Activated CD8-positive, alpha-beta T cell treated with anti-CD3 and anti-CD28 coated beads, Interleukin-2, amount 10 ng/mL, durations not matched to agents 7 days and 5 days (primary cell): ENCODE data around the gene LGALS12. TPM values are rescaled to one million over a fixed set of nuclear protein-coding genes. Genes with fewer than 3 reads are reported as not detected.
"Not testable (repeated sequence)": the region's sequence is repeated elsewhere in the genome, so short reads cannot be mapped to it uniquely, and the experiment has no call there.

Experiments
- ATAC-seq: fragments of 150-1000 bp; cut with Tn5 transposase; one replicate; pipeline ENCODE4 v1.10.0; 2021; ENCODE audit warnings: moderate library complexity
- CTCF ChIA-PET: fragments of 350-600 bp; sonication (Branson Sonifier 250); formaldehyde crosslinking; loops from one replicate; lab custom pipeline; 2021; ENCODE audit warnings: antibody characterized with exemption; lab: Charles Lee
- POLR2A ChIA-PET: fragments of 350-600 bp; sonication (Branson Sonifier 250); formaldehyde crosslinking; loops from one replicate; lab custom pipeline; 2021; ENCODE audit warnings: antibody characterized with exemption; lab: Charles Lee
- DNase-seq: peaks from one replicate; pipeline ENCODE4 v3.0.0-alpha.2; 2020
- H3K27ac Mint-ChIP-seq: one replicate; pipeline ENCODE4 v1.8.0; 2021; ENCODE audit warnings: mild to moderate bottlenecking, mixed read lengths
- H3K27me3 Mint-ChIP-seq: one replicate; pipeline ENCODE4 v1.8.0; 2021; ENCODE audit warnings: low read depth, mixed read lengths
- H3K36me3 Mint-ChIP-seq: one replicate; pipeline ENCODE4 v1.8.0; 2021; ENCODE audit warnings: low read depth, mixed read lengths
- H3K4me1 Mint-ChIP-seq: one replicate; pipeline ENCODE4 v1.8.0; 2021; ENCODE audit warnings: low read depth, mixed read lengths
- H3K4me3 Mint-ChIP-seq: one replicate; pipeline ENCODE4 v1.8.0; 2021; ENCODE audit warnings: mild to moderate bottlenecking, mixed read lengths
- H3K9me3 Mint-ChIP-seq: one replicate; pipeline ENCODE4 v1.8.0; 2022; ENCODE audit warnings: mixed read lengths; ENCODE audit not compliant: insufficient read depth
- total RNA-seq, 2 experiments: library from RNA; stranded (reverse); gene quantifications; one replicate each; pipeline ENCODE4 v1.2.3, GENCODE V29; 2021

Gene LGALS12
- total RNA-seq, 2 experiments from 2014 or later: not detected

DNA sequence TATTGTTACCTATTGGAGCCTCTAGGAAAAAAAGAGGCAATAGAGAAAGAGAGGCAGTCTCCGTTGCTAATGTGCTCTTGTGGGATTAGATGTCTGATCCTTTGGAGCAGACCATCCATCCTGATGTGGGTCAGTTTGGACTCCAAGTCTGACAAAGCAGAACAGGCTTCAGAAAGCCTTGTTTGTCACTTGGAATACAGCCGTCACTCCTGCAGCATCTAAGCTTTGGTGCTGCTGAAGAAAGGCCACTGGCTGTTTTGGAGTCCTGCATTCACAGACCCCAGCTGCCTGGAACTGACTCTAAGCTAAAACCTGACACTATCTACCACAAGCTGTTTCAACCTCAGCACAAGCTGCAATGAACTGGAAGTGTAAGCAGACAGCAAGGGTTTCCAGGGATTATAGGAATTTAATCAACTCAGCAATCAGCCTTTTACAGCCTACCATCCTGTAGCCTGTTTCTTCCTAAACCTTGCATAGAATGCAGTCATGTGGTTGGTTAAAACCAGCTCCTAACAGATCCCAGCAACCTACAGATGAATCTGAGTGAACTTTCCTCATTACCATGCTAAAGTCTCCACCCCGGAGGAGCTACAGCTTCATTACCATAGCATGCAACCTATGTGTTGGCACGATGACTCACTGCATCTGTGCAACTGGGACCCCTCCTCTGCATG, 27.1 kb downstream of the LGALS12 start:
- Mint-ChIP-seq H3K4me1 (peaks cover 79% of the 10 kb centered on the region), H3K36me3 (no peaks in the 10 kb centered on the region), H3K9me3 (no peaks in the 10 kb centered on the region), H3K27ac (no peak overlapping the region), H3K4me3 (no peak overlapping the region), H3K27me3 (no peaks in the 10 kb centered on the region)
- CTCF ChIA-PET: interaction anchor here (0.9 to 2.8 kb wide), 5 partner anchors 16 to 103 kb away, joined by 3 to 12 read pairs (median 3); no protein-coding TSS in a partner anchor
- no peak for ATAC-seq
- no peak for DNase-seq
- POLR2A ChIA-PET: no interaction called here

DNA sequence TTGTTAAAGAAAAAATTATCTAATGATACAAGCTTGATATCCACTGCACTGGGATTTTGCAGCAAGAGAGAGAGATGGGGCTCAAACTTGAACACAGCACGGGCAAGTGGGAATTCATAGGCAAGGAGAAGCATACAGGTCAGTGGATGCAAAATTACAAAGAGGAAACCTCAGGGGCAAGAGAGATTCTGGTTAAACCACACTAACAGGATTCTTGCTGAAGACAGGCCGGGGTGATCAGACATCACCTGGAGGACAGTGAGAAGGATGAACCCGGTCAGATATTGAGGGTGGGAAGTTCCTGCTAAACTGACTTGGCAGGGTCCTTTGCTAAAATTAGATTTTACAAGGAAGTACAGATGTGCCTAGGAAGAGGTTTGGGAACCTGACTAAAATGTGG, 28.2 kb downstream of the LGALS12 start:
- no peak for DNase-seq
- ChIA-PET CTCF (interaction anchor here (0.9 to 2.8 kb wide), 3 partner anchors 17 to 102 kb away, joined by 3 to 12 read pairs (median 4); no protein-coding TSS in a partner anchor), POLR2A (interaction anchor here (1.1 kb wide), 1 partner anchor 17 kb away, joined by 5 read pairs; no protein-coding TSS in a partner anchor)
- ATAC-seq: no peak
- Mint-ChIP-seq H3K4me1 (peaks cover 82% of the 10 kb centered on the region), H3K9me3 (no peaks in the 10 kb centered on the region), H3K27ac (peak overlapping the region; percentile 47), H3K36me3 (peaks cover 3% of the 10 kb centered on the region), H3K4me3 (no peak overlapping the region), H3K27me3 (no peaks in the 10 kb centered on the region)

DNA sequence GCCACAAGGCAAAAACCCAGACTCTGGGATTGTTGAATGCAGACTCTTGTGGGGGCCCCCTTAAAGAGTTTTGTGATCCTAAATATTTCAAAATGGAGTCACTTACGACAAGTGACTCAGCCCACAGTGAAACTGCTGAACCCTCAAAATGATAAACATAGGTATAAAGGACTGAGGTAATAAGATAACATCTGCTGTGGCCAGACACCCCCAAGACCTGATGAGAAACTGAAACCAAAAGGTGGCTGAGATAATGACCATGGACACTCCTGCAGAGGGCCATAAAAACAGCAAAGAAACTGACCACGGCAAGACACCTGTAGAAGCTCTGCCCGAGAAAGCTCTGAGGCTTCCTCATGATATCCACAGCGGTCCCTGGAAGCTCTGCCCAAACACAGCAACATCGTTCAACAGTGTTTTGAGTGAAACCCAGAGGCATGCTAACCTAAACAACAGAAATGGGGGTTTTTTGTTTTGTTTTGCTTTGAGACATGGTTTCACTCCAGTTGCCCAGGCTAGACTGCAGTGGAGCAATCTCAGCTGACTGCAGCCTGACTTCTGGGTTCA, 29.1 kb downstream of the LGALS12 start:
- Mint-ChIP-seq H3K36me3 (peaks cover 3% of the 10 kb centered on the region), H3K27ac (peak overlapping the region; percentile 92), H3K4me1 (peaks cover 74% of the 10 kb centered on the region), H3K9me3 (no peaks in the 10 kb centered on the region), H3K4me3 (peak overlapping the region; percentile 42), H3K27me3 (no peaks in the 10 kb centered on the region)
- DNase-seq (peak; percentile 44), ATAC-seq (peak; percentile 12)
- CTCF ChIA-PET: interaction anchor here (0.6 to 4.3 kb wide), 4 partner anchors 16 to 101 kb away, joined by 3 to 30 read pairs (median 12); no protein-coding TSS in a partner anchor
- POLR2A ChIA-PET: interaction anchor here (3.5 to 6.2 kb wide), 2 partner anchors 17 to 30 kb away, joined by 27 to 106 read pairs; partner anchors contain the start of gene PLAAT2

DNA sequence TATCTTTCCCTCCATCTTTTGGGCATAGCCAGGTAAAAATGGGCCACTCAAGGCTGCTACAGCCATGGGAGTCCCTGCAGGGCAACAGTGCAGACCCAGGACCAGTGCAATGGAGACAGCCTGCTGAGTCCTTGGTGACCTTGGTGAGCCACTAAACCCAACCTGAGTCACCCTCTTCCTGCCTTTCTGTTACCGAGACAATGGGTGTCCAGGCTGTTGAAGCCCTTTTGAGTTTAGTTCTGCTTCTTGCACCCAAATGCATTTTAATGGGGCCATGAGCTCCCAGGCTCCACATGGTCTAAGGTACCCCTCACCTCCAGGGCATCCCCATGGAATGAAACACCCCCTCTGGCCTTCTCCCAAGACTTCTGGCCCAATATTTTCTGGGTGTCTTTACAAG, 29.9 kb downstream of the LGALS12 start:
- H3K9me3 Mint-ChIP-seq: no peaks in the 10 kb centered on the region
- CTCF ChIA-PET: interaction anchor here (0.8 to 4.3 kb wide), 6 partner anchors 16 to 202 kb away, joined by 3 to 30 read pairs (median 8); no protein-coding TSS in a partner anchor
- H3K27me3 Mint-ChIP-seq: no peaks in the 10 kb centered on the region
- POLR2A ChIA-PET: interaction anchor here (1.4 to 6.2 kb wide), 5 partner anchors 10 to 695 kb away, joined by 6 to 106 read pairs (median 16); partner anchors contain the start of gene PLAAT2
- H3K36me3 Mint-ChIP-seq: peaks cover 8% of the 10 kb centered on the region
- H3K4me1 Mint-ChIP-seq: peaks cover 76% of the 10 kb centered on the region
- H3K27ac Mint-ChIP-seq: peak overlapping the region; percentile 92
- DNase-seq (peak; percentile 67), ATAC-seq (peak; percentile 41)
- H3K4me3 Mint-ChIP-seq: peak overlapping the region; percentile 84

DNA sequence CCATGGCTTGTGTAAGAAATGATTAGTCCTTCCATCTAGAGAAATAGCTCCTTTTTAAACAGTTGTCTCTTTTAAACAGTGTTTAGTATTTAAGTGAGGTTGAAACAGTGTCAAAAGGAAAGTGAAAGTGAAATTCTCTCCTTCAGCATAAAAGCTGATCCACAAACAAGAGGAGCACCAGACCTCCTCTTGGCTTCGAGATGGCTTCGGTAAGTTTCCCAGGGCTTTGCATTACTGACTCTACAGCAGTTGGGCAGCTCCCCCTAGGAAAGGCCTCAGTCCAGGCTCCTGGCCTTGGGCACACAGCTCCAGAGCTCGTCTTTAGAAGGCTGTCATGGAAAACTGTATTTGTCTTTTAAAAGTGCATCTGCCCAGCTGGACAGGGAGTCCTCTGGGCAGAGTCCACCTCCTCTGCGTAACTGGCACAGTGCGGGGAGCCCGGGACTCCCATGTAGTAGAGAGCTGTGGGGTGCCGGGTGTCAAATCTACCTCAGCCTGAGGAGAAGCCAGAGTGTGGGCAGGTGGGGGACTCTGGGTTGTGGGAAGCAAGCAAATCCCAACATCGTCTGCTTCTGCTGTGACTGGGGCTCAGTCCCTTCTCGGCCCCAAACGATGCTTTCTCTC, 30.9 kb downstream of the LGALS12 start, which contains the start of gene PLAAT4:
Gene PLAAT4 (plus strand): TSS at position 140 of the 624 bp plus-strand sequence. CDS start 61 bp downstream, at position 201.
- ChIA-PET CTCF (interaction anchor here (0.5 to 4.3 kb wide), 17 partner anchors 8 to 447 kb away, joined by 3 to 32 read pairs (median 4); partner anchors contain the start of gene PLAAT2), POLR2A (interaction anchor here (0.5 to 6.2 kb wide), 10 partner anchors 9 to 696 kb away, joined by 3 to 106 read pairs (median 6); partner anchors contain the start of genes LGALS12 and PLAAT2)
- peak; percentile 71 for ATAC-seq

DNA sequence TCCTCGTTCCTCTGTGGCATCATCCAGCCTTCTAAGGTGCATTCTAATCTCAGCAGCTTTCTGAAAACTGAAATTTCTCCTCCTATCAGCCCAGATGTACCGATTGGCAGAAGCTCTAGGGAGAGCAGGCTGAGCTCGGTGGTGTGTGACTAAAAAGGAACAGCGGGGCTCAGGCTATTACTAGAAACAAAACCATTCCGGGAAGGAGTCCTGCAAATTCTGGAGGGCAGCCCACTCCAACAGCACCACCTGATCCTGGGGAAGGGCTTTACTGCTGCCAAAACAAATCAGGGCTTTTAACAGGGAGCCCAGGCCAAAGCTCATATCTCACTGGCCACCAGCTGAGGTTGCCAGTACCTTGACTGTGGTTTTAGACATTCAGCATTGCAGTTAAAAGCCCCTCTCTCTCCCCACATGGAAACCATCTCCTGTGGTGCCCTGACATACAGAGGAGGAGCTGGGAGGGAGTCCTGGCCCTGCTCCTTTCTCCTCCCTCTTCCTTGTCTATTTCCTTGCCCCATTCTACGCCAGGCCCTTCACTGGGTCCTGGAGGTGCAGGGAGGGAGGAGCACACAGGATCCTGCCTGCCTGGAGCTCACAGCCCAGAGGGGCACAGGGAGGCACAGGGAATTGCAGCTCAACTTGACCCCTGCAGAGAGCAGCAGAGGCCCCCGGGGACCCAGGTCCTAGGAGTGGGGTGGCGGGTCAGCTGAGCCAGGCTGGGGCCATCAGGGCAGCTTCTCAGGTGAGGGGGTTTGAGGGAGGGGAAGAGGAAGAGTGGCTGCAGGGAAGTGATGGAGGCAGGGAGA, 31.6 kb downstream of the LGALS12 start:
- Mint-ChIP-seq H3K27ac (peak overlapping the region; percentile 92), H3K36me3 (peaks cover 11% of the 10 kb centered on the region), H3K9me3 (no peaks in the 10 kb centered on the region), H3K4me1 (peaks cover 64% of the 10 kb centered on the region), H3K27me3 (no peaks in the 10 kb centered on the region), H3K4me3 (peak overlapping the region; percentile 84)
- DNase-seq (no peak), ATAC-seq (peak; percentile 28)
- ChIA-PET POLR2A (interaction anchor here (0.9 to 6.2 kb wide), 8 partner anchors 9 to 697 kb away, joined by 3 to 106 read pairs (median 6); partner anchors contain the start of gene PLAAT2), CTCF (interaction anchor here (0.8 to 4.3 kb wide), 11 partner anchors 8 to 99 kb away, joined by 3 to 32 read pairs (median 4); partner anchors contain the start of gene PLAAT2)

More for the DNA sequence above, 30.9 kb downstream of the LGALS12 start, which contains the start of gene PLAAT4:
- peak within 1 kb of the TSS; percentile 92 for H3K27ac Mint-ChIP-seq
- peak; percentile 48 for DNase-seq
- no peaks in the 10 kb centered on the region for H3K27me3 Mint-ChIP-seq
- H3K9me3 Mint-ChIP-seq: no peaks in the 10 kb centered on the region
- H3K4me1 Mint-ChIP-seq: peaks cover 70% of the 10 kb centered on the region
- peak within 1 kb of the TSS; percentile 84 for H3K4me3 Mint-ChIP-seq
- peaks cover 11% of the 10 kb centered on the region for H3K36me3 Mint-ChIP-seq

DNA sequence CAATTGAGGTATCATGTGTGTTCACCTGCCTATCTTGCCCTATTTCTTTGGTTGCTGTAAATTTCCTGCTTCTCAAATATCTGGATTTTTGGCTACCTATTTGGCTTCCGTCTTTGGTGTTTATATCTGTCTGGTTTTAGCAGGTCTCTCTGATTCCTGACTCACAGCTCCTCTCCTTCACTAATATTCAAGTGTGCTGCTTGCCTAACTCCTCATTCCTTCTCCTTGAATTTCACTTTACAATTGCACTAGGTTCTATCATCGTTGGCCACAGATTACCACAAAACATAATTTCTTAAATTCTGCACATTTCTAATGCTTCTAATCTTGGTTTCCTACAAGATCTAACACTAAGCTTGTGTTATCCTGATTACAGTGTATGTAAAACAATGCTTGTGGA, 36.6 kb downstream of the LGALS12 start:
- H3K27ac Mint-ChIP-seq, ATAC-seq, H3K9me3 Mint-ChIP-seq, POLR2A ChIA-PET, H3K27me3 Mint-ChIP-seq, DNase-seq, H3K4me3 Mint-ChIP-seq: not testable (repeated sequence)
- Mint-ChIP-seq H3K36me3 (peaks cover 44% of the 10 kb centered on the region), H3K4me1 (peaks cover 18% of the 10 kb centered on the region)
- CTCF ChIA-PET: interaction anchor here (1.2 kb wide), 1 partner anchor 9 kb away, joined by 3 read pairs; no protein-coding TSS in a partner anchor

DNA sequence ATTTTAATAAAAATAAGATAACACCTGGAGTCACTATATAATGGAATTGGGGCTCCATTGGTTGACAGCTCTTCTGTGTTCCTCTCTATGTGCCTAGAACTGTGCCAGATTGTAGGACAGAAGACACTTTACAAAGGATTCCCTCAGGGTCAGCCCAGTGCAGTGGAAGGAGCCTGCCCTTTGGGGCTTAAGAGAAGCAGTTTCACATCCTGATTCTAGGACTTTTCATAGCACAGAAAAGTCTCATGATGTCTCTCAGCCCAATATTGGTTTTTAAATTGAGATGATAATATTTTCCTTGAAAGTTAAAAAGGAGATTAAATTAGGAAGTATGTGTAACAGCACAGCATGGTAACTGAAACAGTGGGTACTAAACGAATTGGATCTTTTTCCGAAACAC, 37.8 kb downstream of the LGALS12 start:
- Mint-ChIP-seq H3K27me3 (no peaks in the 10 kb centered on the region), H3K4me3 (no peak overlapping the region), H3K36me3 (peaks cover 48% of the 10 kb centered on the region), H3K4me1 (peaks cover 7% of the 10 kb centered on the region), H3K27ac (no peak overlapping the region), H3K9me3 (no peaks in the 10 kb centered on the region)
- ATAC-seq (no peak), DNase-seq (no peak)
- POLR2A ChIA-PET: no interaction called here
- CTCF ChIA-PET: interaction anchor here (0.9 to 1.0 kb wide), 2 partner anchors 66 to 638 kb away, joined by 3 read pairs; no protein-coding TSS in a partner anchor

DNA sequence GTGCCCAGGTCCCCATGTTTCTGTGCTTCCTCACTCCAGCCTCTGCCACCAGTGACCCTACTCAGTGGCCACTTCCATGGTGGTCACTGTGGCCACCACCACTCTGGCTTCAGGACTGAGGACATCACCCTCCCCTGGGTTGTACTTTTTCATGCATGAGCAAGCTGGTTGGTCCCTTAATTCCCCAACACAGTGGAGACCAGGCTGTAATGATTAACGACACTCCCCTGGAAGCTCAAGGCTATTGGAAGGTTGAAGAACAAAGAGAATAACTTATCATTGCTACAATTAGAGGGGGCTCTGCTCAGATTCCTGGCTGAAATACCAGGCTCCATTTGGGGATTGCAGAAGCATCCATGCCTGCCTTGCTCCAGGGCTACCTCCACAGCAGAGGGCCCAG, 41.2 kb downstream of the LGALS12 start:
- ChIA-PET CTCF (no interaction called here), POLR2A (interaction anchor here (0.7 to 3.4 kb wide), 2 partner anchors 10 to 39 kb away, joined by 3 to 16 read pairs; partner anchors contain the start of gene PLAAT4)
- peaks cover 20% of the 10 kb centered on the region for H3K4me1 Mint-ChIP-seq
- DNase-seq: no peak
- H3K27ac Mint-ChIP-seq: no peak overlapping the region
- H3K4me3 Mint-ChIP-seq: no peak overlapping the region
- H3K36me3 Mint-ChIP-seq: peaks cover 52% of the 10 kb centered on the region
- no peak for ATAC-seq
- no peaks in the 10 kb centered on the region for H3K27me3 Mint-ChIP-seq
- H3K9me3 Mint-ChIP-seq: no peaks in the 10 kb centered on the region

DNA sequence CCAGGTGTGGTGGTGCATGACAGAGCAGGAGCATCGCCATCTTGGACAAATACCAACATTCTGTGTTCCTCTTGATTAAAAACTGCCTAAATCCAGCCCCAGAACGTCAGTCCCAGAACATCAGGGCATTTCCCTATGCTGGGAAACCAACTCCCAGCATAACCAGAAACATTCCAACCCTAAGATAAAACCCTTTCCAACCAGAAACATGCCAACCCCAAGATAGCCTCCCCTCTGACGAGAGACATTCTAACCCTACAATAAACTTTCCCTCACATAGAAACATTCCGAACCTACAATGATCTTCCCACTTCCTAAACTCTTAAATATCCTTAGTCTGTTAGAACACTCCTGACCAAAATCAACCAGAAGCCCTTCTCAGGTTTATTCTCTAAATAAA, 42.3 kb downstream of the LGALS12 start:
- no peak for ATAC-seq
- no peaks in the 10 kb centered on the region for H3K9me3 Mint-ChIP-seq
- H3K36me3 Mint-ChIP-seq: peaks cover 56% of the 10 kb centered on the region
- ChIA-PET CTCF (interaction anchor here (1.0 kb wide), 1 partner anchor 11 kb away, joined by 4 read pairs; the partner anchor contains the start of gene PLAAT4), POLR2A (no interaction called here)
- no peak overlapping the region for H3K27ac Mint-ChIP-seq
- H3K4me1 Mint-ChIP-seq: peaks cover 31% of the 10 kb centered on the region
- no peaks in the 10 kb centered on the region for H3K27me3 Mint-ChIP-seq
- H3K4me3 Mint-ChIP-seq: no peak overlapping the region
- DNase-seq: no peak
